Thyroid gland (tissue), 4 donors: Measurements from ENCODE around the gene CPD. TPM values are rescaled to one million over a fixed set of nuclear protein-coding genes. Genes with fewer than 3 reads are reported as not detected.

ENCODE experiments used
- DNase-seq, 2 donors: peaks; one replicate each; pipeline ENCODE4 v3.0.0-alpha.2; 2019
- H3K27ac ChIP-seq, 3 donors: fragments of 200-600 bp; sonication (generic); 1 replicate in 2 of 3; 2 replicates in 1 of 3; pipeline ENCODE4 v1.5.1; 2016 to 2019; ENCODE audit warnings: mild to moderate bottlenecking in 1 of 3, moderate library complexity in 1 of 3
- H3K27me3 ChIP-seq: fragments of 200-600 bp; sonication (generic); one replicate; pipeline ENCODE4 v1.5.1; 2019
- H3K36me3 ChIP-seq, 2 donors: fragments of 200-600 bp; sonication (generic); one replicate each; pipeline ENCODE4 v1.5.1; 2016 to 2019
- H3K4me1 ChIP-seq, 2 donors: fragments of 200-600 bp; sonication (generic); one replicate each; pipeline ENCODE4 v1.5.1; 2017 to 2019
- H3K4me3 ChIP-seq, 3 donors: fragments of 200-600 bp; sonication (generic); replicated peaks in 1 of 3; 1 replicate in 2 of 3; 2 replicates in 1 of 3; pipeline ENCODE4 v1.5.1; 2016; ENCODE audit warnings: mild to moderate bottlenecking in 1 of 3
- H3K9me3 ChIP-seq: fragments of 200-600 bp; sonication (generic); one replicate; pipeline ENCODE4 v1.5.1; 2017
- CTCF ChIP-seq, 6 experiments: fragments of 200-600 bp in 3 of 6; fragments of 450-650 bp in 3 of 6; sonication (generic) in 3 of 6; IDR thresholded peaks; one replicate each; pipeline ENCODE4 v1.5.1; 2016 to 2019; ENCODE audit warnings: antibody characterized with exemption in 6 of 6, mild to moderate bottlenecking in 2 of 6, inconsistent platforms in 1 of 6, moderate library complexity in 1 of 6
- POLR2A ChIP-seq, 2 donors: fragments of 450-650 bp; IDR thresholded peaks; one replicate each; pipeline ENCODE4 v1.6.1; 2017; ENCODE audit warnings: antibody characterized with exemption in 2 of 2, mild to moderate bottlenecking in 2 of 2, moderate library complexity in 1 of 2
- WGBS, 2 donors: methylation state at CpG; one replicate each; pipeline ENCODE4 v1.1.5; 2017; 5-methylcytosine and 5-hydroxymethylcytosine counted together
- intact Hi-C: fragments of 100-400 bp; cut with DNase I; formaldehyde crosslinking; loops from one replicate; pipeline ENCODE4 v1.15.1; 2023
- total RNA-seq, 4 donors: library from RNA; depleted of rRNA; stranded (reverse); fragments of >200 nt; gene quantifications; one replicate each; pipeline ENCODE4 v1.2.3, GENCODE V29; 2016

Gene CPD
- 100 to 1,000 TPM in 1 of 4 donors, 10 to 100 TPM in 3; 58.2 to 102 (median 79.9) TPM for total RNA-seq

- Histone ChIP-seq H3K27ac (peak within 1 kb of the TSS; percentile 60 to 86 (median 70)), H3K4me3 (peak within 1 kb of the TSS; percentile 83 to 96 (median 86)), H3K27me3 (no peaks in the 10 kb centered on the region), H3K4me1 (peaks cover 30 to 31% of the 10 kb centered on the region in 2 donors), H3K36me3 (no peaks in the 10 kb centered on the region), H3K9me3 (no peaks in the 10 kb centered on the region)
- TF ChIP-seq POLR2A (IDR thresholded peaks at IDR 0.05) (peak; percentile 62 to 95), CTCF (IDR thresholded peaks at IDR 0.05) (peak in 1 of 6 experiments; percentile 8)
- 0 to 2% methylated on average over 7 to 19 of the region's 59 CpGs for WGBS, 2 donors
- intact Hi-C loops = no loop called here
- DNase-seq = peak; percentile 96 to 98
These were observed at the start of gene CPD for GRCh38 chr17:30378825-30379302. Gene CPD (plus strand): TSS chr17:30378927. CDS start chr17:30378981, 54 bp downstream.

DNA sequence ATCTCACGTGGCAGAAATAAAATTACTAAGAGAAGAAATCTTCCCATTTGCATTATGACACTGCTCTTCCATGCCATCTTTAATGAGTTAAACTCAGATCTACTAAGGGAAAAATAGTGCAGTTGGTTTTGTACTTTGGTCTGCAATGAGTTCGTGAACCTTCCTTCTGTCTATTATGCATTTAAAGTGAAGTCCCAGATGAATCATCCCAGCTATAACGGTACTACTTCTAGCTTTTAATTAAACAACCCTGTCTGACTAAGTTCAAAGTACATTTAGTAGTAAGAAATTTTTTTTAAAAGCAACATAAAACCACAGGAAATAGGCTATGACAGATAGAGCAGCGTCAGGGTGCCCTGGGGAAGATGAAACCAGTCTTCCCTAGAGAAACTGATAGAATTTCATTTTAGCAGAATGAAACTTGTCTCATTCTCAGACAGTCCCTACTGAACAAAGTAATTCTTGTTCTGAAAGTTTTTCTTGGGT lies 46.6 kb upstream of the CPD start:
- WGBS, 2 donors = 69 to 74% methylated on average over 4 of the region's 4 CpGs
- Histone ChIP-seq H3K4me3 (no peak overlapping the region), H3K27ac (no peak overlapping the region), H3K9me3 (no peaks in the 10 kb centered on the region), H3K36me3 (no peaks in the 10 kb centered on the region), H3K27me3 (no peaks in the 10 kb centered on the region), H3K4me1 (no peaks in the 10 kb centered on the region)
- DNase-seq = no peak
- intact Hi-C loops = no loop called here
- TF ChIP-seq CTCF (IDR thresholded peaks at IDR 0.05) (no peak), POLR2A (IDR thresholded peaks at IDR 0.05) (no peak)

- WGBS, 2 donors = 84 to 87% methylated on average over 9 of the region's 9 CpGs
- no peak for DNase-seq
- no peak within 1 kb of the TSS for H3K27ac ChIP-seq
- no peak for TF ChIP-seq POLR2A (IDR thresholded peaks at IDR 0.05)
- no peak for TF ChIP-seq CTCF (IDR thresholded peaks at IDR 0.05)
- no peaks in the 10 kb centered on the region for H3K4me1 ChIP-seq
- H3K36me3 ChIP-seq = no peaks in the 10 kb centered on the region
- H3K9me3 ChIP-seq = no peaks in the 10 kb centered on the region
- no peaks in the 10 kb centered on the region for H3K27me3 ChIP-seq
- H3K4me3 ChIP-seq = no peak within 1 kb of the TSS
- intact Hi-C loops = no loop called here
These were observed 45.0 kb upstream of the CPD start, which contains the start of gene TMIGD1 for GRCh38 chr17:30333503-30334360. Gene TMIGD1 (minus strand): TSS chr17:30334057. CDS start chr17:30332133, 1,924 bp downstream.

DNA sequence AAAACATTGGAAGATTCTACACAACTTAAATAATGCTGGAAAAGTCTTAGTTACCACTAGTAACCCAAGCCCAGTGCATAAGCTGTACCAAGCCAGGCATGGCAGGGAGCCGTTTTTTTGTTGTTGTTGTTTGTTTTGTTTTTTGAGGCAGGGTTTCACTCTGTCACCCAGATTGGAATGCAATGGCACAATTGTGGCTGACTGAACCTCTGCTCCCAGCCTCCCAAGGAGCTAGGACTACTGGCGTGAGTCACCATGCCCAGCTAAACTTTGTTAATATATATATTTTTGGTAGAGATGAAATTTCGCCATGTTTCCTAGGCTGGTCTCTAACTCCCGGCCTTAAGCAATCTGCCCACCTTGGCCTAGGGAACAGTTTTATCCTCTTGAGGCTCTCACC lies 44.3 kb upstream of the CPD start:
- Histone ChIP-seq H3K36me3 (no peaks in the 10 kb centered on the region), H3K27ac (no peak overlapping the region), H3K9me3 (no peaks in the 10 kb centered on the region), H3K4me1 (no peaks in the 10 kb centered on the region), H3K4me3 (no peak overlapping the region), H3K27me3 (no peaks in the 10 kb centered on the region)
- TF ChIP-seq POLR2A (IDR thresholded peaks at IDR 0.05) (no peak), CTCF (IDR thresholded peaks at IDR 0.05) (no peak)
- no peak for DNase-seq
- intact Hi-C loops = no loop called here
- WGBS, 2 donors = 83 to 89% methylated on average over 4 of the region's 4 CpGs
